Suprapubic skin (tissue), 4 donors: ENCODE measurements around the gene USP32. TPM values are rescaled to one million over a fixed set of nuclear protein-coding genes. Genes with fewer than 3 reads are reported as not detected.

Experiments used
- DNase-seq, 2 donors: peaks; one replicate each; pipeline ENCODE4 v3.0.0-alpha.2; 2019; ENCODE audit warnings: low spot score in 2 of 2
- H3K27ac ChIP-seq: fragments of 200-600 bp; sonication (generic); one replicate; pipeline ENCODE4 v1.5.1; 2019
- H3K27me3 ChIP-seq: fragments of 200-600 bp; sonication (generic); one replicate; pipeline ENCODE4 v1.5.1; 2019
- H3K36me3 ChIP-seq: fragments of 200-600 bp; sonication (generic); one replicate; pipeline ENCODE4 v1.5.1; 2019
- H3K4me1 ChIP-seq: fragments of 200-600 bp; sonication (generic); one replicate; pipeline ENCODE4 v1.5.1; 2019
- H3K4me3 ChIP-seq: fragments of 200-600 bp; sonication (generic); one replicate; pipeline ENCODE4 v1.5.1; 2019; ENCODE audit warnings: mild to moderate bottlenecking
- H3K9me3 ChIP-seq: fragments of 200-600 bp; sonication (generic); one replicate; pipeline ENCODE4 v1.5.1; 2019
- EP300 ChIP-seq: sonication (generic); formaldehyde crosslinking; IDR thresholded peaks from one replicate; pipeline ENCODE4 v1.6.1; 2017; ENCODE audit warnings: antibody characterized with exemption
- POLR2A ChIP-seq, 2 donors: fragments of 450-650 bp; IDR thresholded peaks; one replicate each; pipeline ENCODE4 v1.6.1; 2017; ENCODE audit warnings: antibody characterized with exemption in 2 of 2, mild to moderate bottlenecking in 2 of 2, moderate library complexity in 2 of 2
- POLR2AphosphoS5 ChIP-seq, 3 donors: sonication (generic); formaldehyde crosslinking; IDR thresholded peaks; one replicate each; pipeline ENCODE4 v1.6.1; 2017; ENCODE audit warnings: antibody characterized with exemption in 3 of 3
- WGBS: methylation state at CpG from one replicate; pipeline ENCODE4 v1.1.5; 2018; 5-methylcytosine and 5-hydroxymethylcytosine counted together
- total RNA-seq, 4 donors: library from RNA; depleted of rRNA; stranded (reverse); fragments of >200 nt; gene quantifications; one replicate each; pipeline ENCODE4 v1.1.0, GENCODE V29; 2016
- TF ChIP-seq, protein P1 (sequence below), 2 donors: fragments of 200-600 bp in 1 of 2; fragments of 450-650 bp in 1 of 2; sonication (generic) in 1 of 2; IDR thresholded peaks; one replicate each; pipeline ENCODE4 v1.5.1; 2016 to 2019; ENCODE audit warnings: antibody characterized with exemption in 2 of 2, mild to moderate bottlenecking in 1 of 2, moderate library complexity in 1 of 2

USP32 gene
- total RNA-seq, 4 donors from 2014 or later = 58.3 to 74.5 (median 62.0) TPM

DNA sequence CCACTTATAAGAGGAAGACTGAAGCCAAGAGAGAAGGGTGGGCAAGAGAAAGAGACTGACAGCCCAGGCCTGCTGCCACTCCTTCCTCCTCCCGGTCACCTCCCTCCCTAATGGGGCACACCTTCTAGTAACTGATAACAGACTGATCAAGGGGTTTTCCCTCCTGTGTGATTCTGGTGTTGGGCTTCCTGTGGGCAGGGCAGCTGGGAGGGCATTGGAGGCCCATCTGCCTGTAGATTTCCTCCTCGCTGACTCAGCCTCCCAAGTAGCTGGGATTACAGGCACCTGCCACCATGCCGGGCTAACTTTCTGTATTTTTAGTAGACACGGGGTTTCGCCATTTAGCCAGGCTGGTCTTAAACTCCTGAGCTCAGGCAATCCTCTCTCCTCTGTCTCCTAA, 226.0 kb downstream of the USP32 start:
- Histone ChIP-seq H3K36me3 (no peaks in the 10 kb centered on the region), H3K27ac (no peak overlapping the region), H3K9me3 (no peaks in the 10 kb centered on the region), H3K4me3 (no peak overlapping the region), H3K4me1 (peaks cover 4% of the 10 kb centered on the region), H3K27me3 (no peaks in the 10 kb centered on the region)
- no peak for DNase-seq
- 72% methylated on average over 5 of the region's 5 CpGs for WGBS
- TF ChIP-seq EP300 (no peak), POLR2AphosphoS5 (IDR thresholded peaks at IDR 0.05) (no peak), POLR2A (IDR thresholded peaks at IDR 0.05) (no peak)
- TF ChIP-seq, protein P1, sequence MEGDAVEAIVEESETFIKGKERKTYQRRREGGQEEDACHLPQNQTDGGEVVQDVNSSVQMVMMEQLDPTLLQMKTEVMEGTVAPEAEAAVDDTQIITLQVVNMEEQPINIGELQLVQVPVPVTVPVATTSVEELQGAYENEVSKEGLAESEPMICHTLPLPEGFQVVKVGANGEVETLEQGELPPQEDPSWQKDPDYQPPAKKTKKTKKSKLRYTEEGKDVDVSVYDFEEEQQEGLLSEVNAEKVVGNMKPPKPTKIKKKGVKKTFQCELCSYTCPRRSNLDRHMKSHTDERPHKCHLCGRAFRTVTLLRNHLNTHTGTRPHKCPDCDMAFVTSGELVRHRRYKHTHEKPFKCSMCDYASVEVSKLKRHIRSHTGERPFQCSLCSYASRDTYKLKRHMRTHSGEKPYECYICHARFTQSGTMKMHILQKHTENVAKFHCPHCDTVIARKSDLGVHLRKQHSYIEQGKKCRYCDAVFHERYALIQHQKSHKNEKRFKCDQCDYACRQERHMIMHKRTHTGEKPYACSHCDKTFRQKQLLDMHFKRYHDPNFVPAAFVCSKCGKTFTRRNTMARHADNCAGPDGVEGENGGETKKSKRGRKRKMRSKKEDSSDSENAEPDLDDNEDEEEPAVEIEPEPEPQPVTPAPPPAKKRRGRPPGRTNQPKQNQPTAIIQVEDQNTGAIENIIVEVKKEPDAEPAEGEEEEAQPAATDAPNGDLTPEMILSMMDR (IDR thresholded peaks at IDR 0.05) = no peak

DNA sequence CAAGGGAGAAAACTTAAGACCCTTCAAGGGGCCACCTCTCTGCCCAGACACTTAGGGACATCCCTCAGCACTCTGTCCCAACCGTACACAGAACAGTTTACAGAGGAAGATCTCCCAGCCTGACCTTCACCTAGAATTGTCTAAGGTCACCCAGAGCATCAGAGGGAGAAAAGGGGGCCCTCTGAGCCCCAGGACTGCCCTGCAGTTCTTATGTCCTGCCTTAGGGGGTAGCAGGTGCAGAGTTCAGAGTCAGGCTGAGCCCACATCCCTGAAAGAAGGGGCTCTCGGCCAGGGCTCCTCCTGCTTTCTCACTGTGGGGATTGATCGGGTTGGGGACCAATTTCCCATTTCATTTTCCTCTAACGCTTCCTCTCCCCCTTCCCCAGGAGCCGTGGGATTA, 226.7 kb downstream of the USP32 start:
- H3K27ac ChIP-seq = no peak overlapping the region
- TF ChIP-seq POLR2A (IDR thresholded peaks at IDR 0.05) (no peak), POLR2AphosphoS5 (IDR thresholded peaks at IDR 0.05) (no peak), EP300 (no peak)
- TF ChIP-seq, protein P1 (IDR thresholded peaks at IDR 0.05) = no peak
- no peak overlapping the region for H3K4me3 ChIP-seq
- H3K27me3 ChIP-seq = peaks cover 3% of the 10 kb centered on the region
- peaks cover 4% of the 10 kb centered on the region for H3K4me1 ChIP-seq
- no peaks in the 10 kb centered on the region for H3K36me3 ChIP-seq
- no peaks in the 10 kb centered on the region for H3K9me3 ChIP-seq
- DNase-seq = no peak
- WGBS = 74% methylated on average over 5 of the region's 5 CpGs

DNA sequence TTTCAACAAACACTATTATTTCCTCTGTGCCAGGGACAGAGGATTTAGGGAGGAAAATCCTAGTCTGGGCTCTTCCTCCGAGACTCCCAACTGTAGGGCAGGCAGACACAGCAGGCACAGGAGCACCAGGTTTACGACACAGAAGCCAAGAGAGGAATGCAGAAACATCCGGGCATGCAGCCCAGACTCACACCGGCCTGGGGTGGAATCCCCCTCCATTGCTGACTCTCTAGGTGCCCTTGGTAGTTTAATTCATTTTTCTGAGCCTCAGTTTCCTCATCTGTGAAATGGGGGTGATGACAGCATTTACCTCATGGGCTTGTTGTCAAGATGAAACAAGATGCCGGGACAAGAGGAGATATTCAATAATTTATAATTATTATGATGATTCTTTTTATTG, 227.2 kb downstream of the USP32 start:
- no peak for TF ChIP-seq EP300
- TF ChIP-seq POLR2A (IDR thresholded peaks at IDR 0.05) = no peak
- TF ChIP-seq, protein P1 (IDR thresholded peaks at IDR 0.05) = no peak
- TF ChIP-seq POLR2AphosphoS5 (IDR thresholded peaks at IDR 0.05) = no peak
- Histone ChIP-seq H3K4me3 (no peak overlapping the region), H3K27me3 (peaks cover 8% of the 10 kb centered on the region), H3K4me1 (no peaks in the 10 kb centered on the region), H3K27ac (no peak overlapping the region), H3K36me3 (no peaks in the 10 kb centered on the region), H3K9me3 (no peaks in the 10 kb centered on the region)
- DNase-seq = no peak
- 55% methylated on average over 5 of the region's 5 CpGs for WGBS

DNA sequence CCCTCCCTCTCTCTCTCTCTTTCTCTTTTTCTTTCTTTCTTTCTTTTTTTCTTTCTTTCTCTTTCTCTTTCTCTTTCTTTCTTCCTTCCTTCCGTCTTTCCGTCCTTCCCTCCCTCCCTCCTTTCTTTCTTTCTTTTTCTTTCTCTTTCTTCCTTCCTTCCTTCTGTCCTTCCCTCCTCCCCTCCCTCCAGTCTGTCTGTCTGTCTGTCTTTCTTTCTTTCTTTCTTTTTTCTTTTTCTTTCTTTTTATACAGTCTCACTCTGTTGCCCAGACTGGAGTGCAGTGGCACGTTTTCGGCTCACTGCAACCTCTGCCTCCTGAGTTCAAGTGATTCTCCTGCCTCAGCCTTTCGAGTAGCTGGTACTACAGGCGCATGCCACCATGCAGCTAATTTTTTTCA, 227.8 kb downstream of the USP32 start:
- WGBS = 87% methylated on average over 6 of the region's 6 CpGs
- H3K4me1 ChIP-seq = no peaks in the 10 kb centered on the region
- TF ChIP-seq POLR2A (IDR thresholded peaks at IDR 0.05) (no peak), EP300 (no peak), POLR2AphosphoS5 (IDR thresholded peaks at IDR 0.05) (no peak)
- peaks cover 12% of the 10 kb centered on the region for H3K27me3 ChIP-seq
- H3K4me3 ChIP-seq = no peak overlapping the region
- no peak for DNase-seq
- no peaks in the 10 kb centered on the region for H3K9me3 ChIP-seq
- H3K27ac ChIP-seq = no peak overlapping the region
- H3K36me3 ChIP-seq = no peaks in the 10 kb centered on the region

DNA sequence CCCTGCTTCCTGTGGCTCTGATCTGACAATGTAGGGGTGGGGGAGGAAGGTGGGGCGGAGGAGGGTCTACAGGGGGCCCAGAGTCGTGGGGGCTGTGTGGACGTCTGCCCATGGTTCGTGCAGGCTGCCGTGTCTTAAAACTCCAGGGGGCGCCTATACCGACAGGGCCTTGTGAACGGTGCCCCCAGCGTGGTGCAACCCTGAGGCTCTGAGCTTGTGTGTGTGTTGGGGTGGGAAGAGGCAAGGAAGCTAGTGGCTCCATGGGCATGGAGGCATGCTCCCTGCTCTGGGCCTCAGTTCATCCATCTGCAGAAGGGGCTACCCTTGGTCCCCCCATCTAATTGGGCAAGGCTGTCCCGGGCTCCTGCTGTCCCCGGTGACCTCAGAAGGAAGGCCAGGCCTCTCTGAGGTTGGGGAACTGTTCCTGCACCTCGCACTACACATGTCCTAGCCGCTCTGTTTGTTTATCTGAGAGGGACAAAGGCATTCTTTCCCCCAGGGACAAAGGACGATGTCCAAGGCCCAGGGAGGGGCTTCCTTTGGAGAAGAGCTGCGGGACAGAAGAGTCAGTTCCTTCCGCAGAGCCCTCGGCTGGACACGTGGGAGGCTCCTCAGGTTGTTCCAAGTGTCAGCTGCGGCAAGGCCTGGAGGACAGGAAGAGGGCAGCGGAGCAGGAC, 228.7 kb downstream of the USP32 start:
- no peak for DNase-seq
- H3K9me3 ChIP-seq = no peaks in the 10 kb centered on the region
- no peaks in the 10 kb centered on the region for H3K4me1 ChIP-seq
- H3K4me3 ChIP-seq = no peak overlapping the region
- WGBS = 62% methylated on average over 14 of the region's 20 CpGs
- TF ChIP-seq EP300 = no peak
- TF ChIP-seq, protein P1 (IDR thresholded peaks at IDR 0.05) = no peak
- TF ChIP-seq POLR2AphosphoS5 (IDR thresholded peaks at IDR 0.05) = no peak
- no peak for TF ChIP-seq POLR2A (IDR thresholded peaks at IDR 0.05)
- H3K27ac ChIP-seq = no peak overlapping the region
- peaks cover 21% of the 10 kb centered on the region for H3K27me3 ChIP-seq
- H3K36me3 ChIP-seq = no peaks in the 10 kb centered on the region
